Measurements from ENCODE around the gene MEX3A. TPM values are rescaled to one million over a fixed set of nuclear protein-coding genes. Genes with fewer than 3 reads are reported as not detected.
A peak's percentile ranks its signal among the peaks of the same experiment; 100 is the strongest.

MEX3A gene, protein sequence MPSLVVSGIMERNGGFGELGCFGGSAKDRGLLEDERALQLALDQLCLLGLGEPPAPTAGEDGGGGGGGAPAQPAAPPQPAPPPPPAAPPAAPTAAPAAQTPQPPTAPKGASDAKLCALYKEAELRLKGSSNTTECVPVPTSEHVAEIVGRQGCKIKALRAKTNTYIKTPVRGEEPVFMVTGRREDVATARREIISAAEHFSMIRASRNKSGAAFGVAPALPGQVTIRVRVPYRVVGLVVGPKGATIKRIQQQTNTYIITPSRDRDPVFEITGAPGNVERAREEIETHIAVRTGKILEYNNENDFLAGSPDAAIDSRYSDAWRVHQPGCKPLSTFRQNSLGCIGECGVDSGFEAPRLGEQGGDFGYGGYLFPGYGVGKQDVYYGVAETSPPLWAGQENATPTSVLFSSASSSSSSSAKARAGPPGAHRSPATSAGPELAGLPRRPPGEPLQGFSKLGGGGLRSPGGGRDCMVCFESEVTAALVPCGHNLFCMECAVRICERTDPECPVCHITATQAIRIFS
- polyA plus RNA-seq (2011; rRNA removed) = 11.8 and 14.6 TPM in 2 replicates
- 13.9 and 14.3 TPM in 2 replicates for polyA minus RNA-seq (2011; rRNA and poly(A)+ RNA removed)

DNA sequence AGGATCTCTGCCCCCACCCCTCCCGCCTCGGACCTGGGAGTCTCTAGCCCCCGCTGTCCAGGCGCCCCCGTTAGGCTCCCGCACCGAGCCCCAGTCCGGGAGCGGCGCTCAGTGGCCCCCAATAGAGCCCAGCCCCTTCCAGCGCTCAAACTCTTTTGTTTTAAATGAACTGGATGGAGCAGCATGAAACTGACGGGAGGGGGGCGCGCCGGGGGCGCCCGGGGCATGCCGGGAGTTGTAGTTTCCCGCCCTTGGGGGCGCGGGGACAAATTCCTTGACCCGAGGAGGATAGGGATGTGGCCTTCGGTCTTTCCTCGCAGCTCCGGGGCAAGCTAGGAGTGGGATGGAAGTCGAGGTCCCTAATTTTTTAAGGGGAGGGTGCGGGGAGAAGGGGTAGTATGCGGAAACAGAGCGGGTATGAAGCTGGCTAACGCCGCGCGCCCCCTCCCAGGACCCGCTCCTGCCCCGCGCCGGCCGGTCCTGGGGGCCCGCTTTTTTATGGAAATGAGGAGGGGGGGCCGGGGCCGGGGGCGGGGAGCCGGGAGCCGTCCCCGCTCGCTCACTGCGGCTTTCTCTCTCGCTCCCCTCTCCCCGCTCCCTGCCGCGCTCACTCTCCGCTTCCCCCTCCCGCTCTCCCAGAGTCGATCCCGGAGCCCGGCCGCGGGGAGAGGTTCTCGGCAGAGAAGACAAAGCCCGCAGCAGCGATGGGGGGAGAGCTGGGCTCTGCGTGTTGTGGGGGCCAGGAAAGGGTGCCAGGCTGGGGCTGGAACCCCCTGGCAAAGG is at the start of gene MEX3A:
MEX3A (minus strand) TSS at position 157 of the 783 bp plus-strand sequence. CDS start 467 bp downstream, outside the sequence.
- no peaks in the 10 kb centered on the region for H3K27me3 ChIP-seq (ENCODE audit: control insufficient read depth, insufficient read depth, low read length)
- H3K27ac ChIP-seq (ENCODE audit: low read depth, low read length) = peak within 1 kb of the TSS; percentile 61
- TF ChIP-seq, protein P1, sequence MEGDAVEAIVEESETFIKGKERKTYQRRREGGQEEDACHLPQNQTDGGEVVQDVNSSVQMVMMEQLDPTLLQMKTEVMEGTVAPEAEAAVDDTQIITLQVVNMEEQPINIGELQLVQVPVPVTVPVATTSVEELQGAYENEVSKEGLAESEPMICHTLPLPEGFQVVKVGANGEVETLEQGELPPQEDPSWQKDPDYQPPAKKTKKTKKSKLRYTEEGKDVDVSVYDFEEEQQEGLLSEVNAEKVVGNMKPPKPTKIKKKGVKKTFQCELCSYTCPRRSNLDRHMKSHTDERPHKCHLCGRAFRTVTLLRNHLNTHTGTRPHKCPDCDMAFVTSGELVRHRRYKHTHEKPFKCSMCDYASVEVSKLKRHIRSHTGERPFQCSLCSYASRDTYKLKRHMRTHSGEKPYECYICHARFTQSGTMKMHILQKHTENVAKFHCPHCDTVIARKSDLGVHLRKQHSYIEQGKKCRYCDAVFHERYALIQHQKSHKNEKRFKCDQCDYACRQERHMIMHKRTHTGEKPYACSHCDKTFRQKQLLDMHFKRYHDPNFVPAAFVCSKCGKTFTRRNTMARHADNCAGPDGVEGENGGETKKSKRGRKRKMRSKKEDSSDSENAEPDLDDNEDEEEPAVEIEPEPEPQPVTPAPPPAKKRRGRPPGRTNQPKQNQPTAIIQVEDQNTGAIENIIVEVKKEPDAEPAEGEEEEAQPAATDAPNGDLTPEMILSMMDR (IDR thresholded peaks at IDR 0.05; ENCODE audit: low read depth, low read length) = no peak
- ChIA-PET POLR2A (interaction anchor here (0.5 to 1.4 kb wide), 7 partner anchors 36 to 218 kb away, joined by 3 to 6 read pairs (median 4); no protein-coding TSS in a partner anchor), CTCF (interaction anchor here (2.6 to 3.3 kb wide), 3 partner anchors 14 to 143 kb away, joined by 15 to 16 read pairs (median 15); no protein-coding TSS in a partner anchor)
- H3K9me3 ChIP-seq (ENCODE audit: control insufficient read depth, insufficient read depth, low read length) = no peaks in the 10 kb centered on the region
- peak within 1 kb of the TSS; percentile 87 for H3K4me3 ChIP-seq (ENCODE audit: low read depth, low read length)
- DNase-seq (ENCODE audit: low read depth, low spot score) = no peak

DNA sequence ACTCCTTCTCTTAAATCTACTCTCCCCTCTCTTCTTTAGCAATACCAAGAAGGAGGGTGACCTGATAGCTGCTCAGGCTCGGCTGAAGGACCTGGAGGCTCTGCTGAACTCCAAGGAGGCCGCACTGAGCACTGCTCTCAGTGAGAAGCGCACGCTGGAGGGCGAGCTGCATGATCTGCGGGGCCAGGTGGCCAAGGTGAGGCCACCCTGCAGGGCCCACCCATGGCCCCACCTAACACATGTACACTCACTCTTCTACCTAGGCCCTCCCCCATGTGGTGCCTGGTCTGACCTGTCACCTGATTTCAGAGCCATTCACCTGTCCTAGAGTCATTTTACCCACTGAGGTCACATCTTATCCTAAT is 48.3 kb upstream of the MEX3A start:
- CTCF ChIA-PET = interaction anchor here (1.1 to 32.7 kb wide), 9 partner anchors 9 to 167 kb away, joined by 3 to 682 read pairs (median 10); partner anchors contain the start of gene LMNA
- no peaks in the 10 kb centered on the region for H3K9me3 ChIP-seq (ENCODE audit: control insufficient read depth, insufficient read depth, low read length)
- POLR2A ChIA-PET = interaction anchor here (1.9 to 5.8 kb wide), 3 partner anchors 17 to 33 kb away, joined by 14 to 125 read pairs (median 36); partner anchors contain the start of gene LMNA
- DNase-seq (ENCODE audit: low read depth, low spot score) = no peak
- TF ChIP-seq, protein P1 (IDR thresholded peaks at IDR 0.05; ENCODE audit: low read depth, low read length) = no peak
- H3K27me3 ChIP-seq (ENCODE audit: control insufficient read depth, insufficient read depth, low read length) = no peaks in the 10 kb centered on the region
- peak overlapping the region; percentile 73 for H3K27ac ChIP-seq (ENCODE audit: low read depth, low read length)
- H3K4me3 ChIP-seq (ENCODE audit: low read depth, low read length) = no peak overlapping the region

DNA sequence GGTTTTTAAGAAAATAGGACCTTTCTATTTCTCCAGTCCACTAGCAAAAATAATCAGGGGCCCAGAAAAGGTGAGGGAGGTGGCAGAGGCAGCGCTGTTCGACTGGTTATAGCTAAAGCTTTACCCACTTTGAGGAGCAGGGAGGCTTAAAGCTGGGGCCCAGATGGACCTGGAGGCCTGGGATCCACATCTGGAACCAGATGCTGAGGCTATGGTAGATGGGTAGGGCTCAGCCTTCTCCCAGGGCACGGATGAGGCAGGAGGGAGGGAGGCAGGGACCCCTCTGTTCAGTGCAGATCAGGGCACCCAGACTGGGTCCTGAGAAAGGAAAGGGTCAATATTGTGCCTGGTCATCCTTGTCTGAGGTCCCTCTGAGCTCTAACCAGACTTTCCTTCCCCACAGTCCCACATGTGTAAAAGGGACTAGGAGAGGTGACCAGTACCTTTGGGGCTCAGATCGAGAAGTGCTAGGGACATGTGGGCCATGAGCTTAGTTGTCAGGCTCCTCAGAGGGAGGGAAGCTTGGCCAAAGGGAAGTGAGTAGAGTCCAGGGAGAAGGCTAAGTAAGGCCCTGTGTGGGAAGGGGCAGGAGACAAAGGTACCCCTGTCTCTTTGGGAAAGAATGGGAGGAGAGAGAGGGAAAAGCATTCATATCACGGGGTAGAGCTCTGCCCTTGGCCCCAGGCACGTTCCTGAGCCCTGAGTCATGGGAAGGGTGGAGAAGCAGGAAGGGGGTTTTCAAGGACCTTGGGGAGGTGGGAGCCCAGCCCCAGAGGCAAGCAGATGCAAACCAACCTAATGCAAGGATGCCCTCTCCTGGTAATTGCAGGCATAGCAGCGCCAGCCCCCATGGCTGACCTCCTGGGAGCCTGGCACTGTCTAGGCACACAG is 47.7 kb upstream of the MEX3A start:
- peak; percentile 93 for DNase-seq (ENCODE audit: low read depth, low spot score)
- peak overlapping the region; percentile 100 for H3K27ac ChIP-seq (ENCODE audit: low read depth, low read length)
- ChIA-PET POLR2A (interaction anchor here (0.5 to 5.8 kb wide), 8 partner anchors 11 to 905 kb away, joined by 3 to 125 read pairs (median 4); partner anchors contain the start of gene LMNA), CTCF (interaction anchor here (0.6 to 32.7 kb wide), 17 partner anchors 10 to 168 kb away, joined by 3 to 682 read pairs (median 4); partner anchors contain the start of gene LMNA)
- no peaks in the 10 kb centered on the region for H3K27me3 ChIP-seq (ENCODE audit: control insufficient read depth, insufficient read depth, low read length)
- no peaks in the 10 kb centered on the region for H3K9me3 ChIP-seq (ENCODE audit: control insufficient read depth, insufficient read depth, low read length)
- TF ChIP-seq, protein P1 (IDR thresholded peaks at IDR 0.05; ENCODE audit: low read depth, low read length) = peak; percentile 95
- peak overlapping the region; percentile 49 for H3K4me3 ChIP-seq (ENCODE audit: low read depth, low read length)

Data from AG04450 (cell line).